Trophoblast cell (in vitro differentiated cells and primary cell): ENCODE results near the gene POLN.

Experiments used
- DNase-seq, 2 donors: peaks; one replicate each; pipeline ENCODE4 v3.0.0-alpha.2; 2016
- H2AFZ ChIP-seq: 2 replicates; pipeline ENCODE4 v1.6.1; 2013; ENCODE audit warnings: low read length, moderate library complexity, mild to moderate bottlenecking; ENCODE audit not compliant: insufficient read depth, poor library complexity
- H2AK5ac ChIP-seq: 2 replicates; pipeline ENCODE4 v1.6.1; 2013; ENCODE audit warnings: mild to moderate bottlenecking, low read length
- H2BK120ac ChIP-seq: 2 replicates; pipeline ENCODE4 v1.6.1; 2013; ENCODE audit warnings: low read length, mild to moderate bottlenecking, moderate library complexity; ENCODE audit not compliant: insufficient read depth, poor library complexity
- H2BK12ac ChIP-seq: 2 replicates; pipeline ENCODE4 v1.6.1; 2013; ENCODE audit warnings: mild to moderate bottlenecking, low read length, moderate library complexity
- H2BK5ac ChIP-seq: 2 replicates; pipeline ENCODE4 v1.6.1; 2013; ENCODE audit warnings: low read length, low read depth, moderate library complexity, mild to moderate bottlenecking; ENCODE audit not compliant: poor library complexity
- H3K14ac ChIP-seq: 2 replicates; pipeline ENCODE4 v1.6.1; 2013; ENCODE audit warnings: mild to moderate bottlenecking, low read length
- H3K18ac ChIP-seq: 2 replicates; pipeline ENCODE4 v1.6.1; 2013; ENCODE audit warnings: mild to moderate bottlenecking, low read length
- H3K23ac ChIP-seq: 2 replicates; pipeline ENCODE4 v1.6.1; 2013; ENCODE audit warnings: low read length
- H3K27ac ChIP-seq: 2 replicates; pipeline ENCODE4 v1.5.1; 2013; ENCODE audit warnings: low read depth, mild to moderate bottlenecking, inconsistent platforms, low read length, moderate library complexity
- H3K27me3 ChIP-seq: 2 replicates; pipeline ENCODE4 v1.6.1; 2013; ENCODE audit warnings: inconsistent platforms, mild to moderate bottlenecking, low read length, moderate library complexity; ENCODE audit not compliant: insufficient read depth
- H3K36me3 ChIP-seq, 2 experiments: 1 replicate in 1 of 2; 2 replicates in 1 of 2; pipeline ENCODE4 v1.6.1; 2013; ENCODE audit warnings: low read length in 2 of 2, mild to moderate bottlenecking in 2 of 2, moderate library complexity in 1 of 2; ENCODE audit not compliant: insufficient read depth in 2 of 2, control insufficient read depth in 1 of 2
- H3K4ac ChIP-seq: 2 replicates; pipeline ENCODE4 v1.6.1; 2013; ENCODE audit warnings: low read depth, mild to moderate bottlenecking, low read length, moderate library complexity
- H3K4me1 ChIP-seq, 2 experiments: 1 replicate in 1 of 2; 2 replicates in 1 of 2; pipeline ENCODE4 v1.6.1; 2013; ENCODE audit warnings: low read length in 2 of 2, mild to moderate bottlenecking in 2 of 2, moderate library complexity in 1 of 2; ENCODE audit not compliant: insufficient read depth in 2 of 2, control insufficient read depth in 1 of 2
- H3K4me2 ChIP-seq: 2 replicates; pipeline ENCODE4 v1.6.1; 2013; ENCODE audit warnings: inconsistent platforms, mild to moderate bottlenecking, low read length, moderate library complexity
- H3K4me3 ChIP-seq: 2 replicates; pipeline ENCODE4 v1.5.1; 2013; ENCODE audit warnings: mild to moderate bottlenecking, low read depth, low read length, inconsistent platforms
- H3K79me1 ChIP-seq: one replicate; pipeline ENCODE4 v1.6.1; 2013; ENCODE audit warnings: low read length
- H3K79me2 ChIP-seq: 2 replicates; pipeline ENCODE4 v1.6.1; 2013; ENCODE audit warnings: low read length, mild to moderate bottlenecking; ENCODE audit not compliant: control insufficient read depth, insufficient read depth, poor library complexity
- H3K9ac ChIP-seq: 2 replicates; pipeline ENCODE4 v1.6.1; 2013; ENCODE audit warnings: mild to moderate bottlenecking, low read length
- H3K9me3 ChIP-seq: 2 replicates; pipeline ENCODE4 v1.6.1; 2013; ENCODE audit warnings: low read depth, mild to moderate bottlenecking, control low read depth, inconsistent platforms, low read length; ENCODE audit not compliant: insufficient read depth
- H4K12ac ChIP-seq: 2 replicates; pipeline ENCODE4 v1.6.1; 2013; ENCODE audit warnings: low read depth, mild to moderate bottlenecking, low read length, moderate library complexity
- H4K8ac ChIP-seq: 2 replicates; pipeline ENCODE4 v1.6.1; 2013; ENCODE audit warnings: low read depth, mild to moderate bottlenecking, low read length, moderate library complexity
- H4K91ac ChIP-seq: one replicate; pipeline ENCODE4 v1.6.1; 2013; ENCODE audit warnings: low read depth, mild to moderate bottlenecking, low read length, moderate library complexity
- WGBS: extraction: QIAGEN DNeasy Blood & Tissue Kit; methylation state at CpG from one replicate; pipeline ENCODE4 v1.1.7; 2013; ENCODE audit warnings: missing lambda C conversion rate; ENCODE audit not compliant: insufficient read length, insufficient coverage; ENCODE audit errors: extremely low coverage; 5-methylcytosine and 5-hydroxymethylcytosine counted together

The POLN gene

GRCh38 chr4:2186133-2186864 lies 55.6 kb downstream of the POLN start:
- Histone ChIP-seq H3K4me2 (no peak overlapping the region), H3K23ac (no peak overlapping the region), H3K27ac (no peak overlapping the region), H3K4ac (no peak overlapping the region), H4K8ac (no peak overlapping the region), H2AK5ac (no peak overlapping the region), H3K27me3 (no peaks in the 10 kb centered on the region), H3K9ac (no peak overlapping the region), H3K14ac (no peak overlapping the region), H4K12ac (no peak overlapping the region), H2BK5ac (no peak overlapping the region), H3K9me3 (no peaks in the 10 kb centered on the region), H2BK12ac (no peak overlapping the region), H3K4me3 (no peak overlapping the region), H3K18ac (no peak overlapping the region), H3K79me2 (no peaks in the 10 kb centered on the region), H3K79me1 (no peaks in the 10 kb centered on the region), H2AFZ (no peak overlapping the region), H4K91ac (no peak overlapping the region), H2BK120ac (no peak overlapping the region), H3K4me1 (no peaks in the 10 kb centered on the region), H3K36me3 (no peaks in the 10 kb centered on the region)
- no CpG with 5 or more reads among the region's 9 CpGs for WGBS
- DNase-seq, result peak; percentile 37 to 75

- Histone ChIP-seq H4K12ac (no peak overlapping the region), H3K4me1 (no peaks in the 10 kb centered on the region), H2AFZ (no peak overlapping the region), H3K4ac (no peak overlapping the region), H3K4me3 (no peak overlapping the region), H3K27ac (no peak overlapping the region), H2AK5ac (no peak overlapping the region), H2BK12ac (no peak overlapping the region), H4K91ac (no peak overlapping the region), H3K23ac (no peak overlapping the region), H3K79me2 (no peaks in the 10 kb centered on the region), H4K8ac (no peak overlapping the region), H3K9ac (no peak overlapping the region), H2BK5ac (no peak overlapping the region), H3K14ac (no peak overlapping the region), H3K27me3 (no peaks in the 10 kb centered on the region), H3K9me3 (no peaks in the 10 kb centered on the region), H2BK120ac (no peak overlapping the region), H3K18ac (no peak overlapping the region), H3K36me3 (no peaks in the 10 kb centered on the region), H3K4me2 (no peak overlapping the region), H3K79me1 (no peaks in the 10 kb centered on the region)
- no peak for DNase-seq
These were observed 58.5 kb downstream of the POLN start for GRCh38 chr4:2183394-2183793.

GRCh38 chr4:2182994-2183393 lies 58.9 kb downstream of the POLN start:
- Histone ChIP-seq H2AFZ (no peak overlapping the region), H3K9ac (no peak overlapping the region), H3K14ac (no peak overlapping the region), H3K27me3 (no peaks in the 10 kb centered on the region), H4K91ac (no peak overlapping the region), H3K79me2 (no peaks in the 10 kb centered on the region), H3K9me3 (no peaks in the 10 kb centered on the region), H2BK5ac (no peak overlapping the region), H3K27ac (no peak overlapping the region), H3K4ac (no peak overlapping the region), H4K12ac (no peak overlapping the region), H3K4me3 (no peak overlapping the region), H3K4me1 (no peaks in the 10 kb centered on the region), H3K4me2 (no peak overlapping the region), H4K8ac (no peak overlapping the region), H2BK12ac (no peak overlapping the region), H3K23ac (no peak overlapping the region), H3K18ac (no peak overlapping the region), H3K79me1 (no peaks in the 10 kb centered on the region), H2AK5ac (no peak overlapping the region), H2BK120ac (no peak overlapping the region), H3K36me3 (no peaks in the 10 kb centered on the region)
- WGBS, result no CpG with 5 or more reads among the region's 3 CpGs
- DNase-seq, result no peak

- Histone ChIP-seq H4K91ac (no peak overlapping the region), H3K4me3 (no peak overlapping the region), H3K18ac (no peak overlapping the region), H3K9me3 (no peaks in the 10 kb centered on the region), H4K8ac (no peak overlapping the region), H3K23ac (no peak overlapping the region), H2BK5ac (no peak overlapping the region), H2BK12ac (no peak overlapping the region), H2AFZ (no peak overlapping the region), H3K4me1 (no peaks in the 10 kb centered on the region), H3K4ac (no peak overlapping the region), H3K4me2 (no peak overlapping the region), H3K27ac (no peak overlapping the region), H3K14ac (no peak overlapping the region), H3K9ac (no peak overlapping the region), H2AK5ac (no peak overlapping the region), H4K12ac (no peak overlapping the region), H3K79me1 (no peaks in the 10 kb centered on the region), H2BK120ac (no peak overlapping the region), H3K36me3 (no peaks in the 10 kb centered on the region), H3K79me2 (no peaks in the 10 kb centered on the region), H3K27me3 (no peaks in the 10 kb centered on the region)
- no peak for DNase-seq
- WGBS, result no CpG with 5 or more reads among the region's 2 CpGs
These were observed 61.5 kb downstream of the POLN start for GRCh38 chr4:2180410-2180809.
